Measurements from ENCODE around the gene FAM13A.

DNA sequence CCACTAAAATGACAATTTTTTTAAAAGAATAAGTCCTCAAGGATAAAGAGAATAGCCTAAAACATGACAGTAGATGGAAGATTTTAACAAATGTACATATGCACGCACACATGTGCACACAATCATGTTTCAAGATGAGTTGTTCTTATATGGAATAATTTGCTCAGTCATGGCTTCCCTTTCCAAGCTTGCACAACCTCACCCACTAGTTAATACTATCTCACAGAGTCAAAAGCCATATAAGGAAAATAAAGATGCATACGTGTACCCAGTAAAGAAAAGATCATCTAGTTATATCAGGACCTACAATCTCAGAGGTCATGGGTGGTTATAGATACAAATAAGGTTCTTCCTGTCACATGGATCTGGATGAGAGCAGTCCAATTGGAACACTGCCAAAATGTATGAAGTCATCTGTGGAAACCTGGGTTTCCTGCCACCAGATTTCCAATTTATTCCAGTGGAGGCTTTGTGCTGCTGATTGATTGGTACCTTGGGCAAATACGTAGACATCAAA, 56.1 kb downstream of the FAM13A start:
- TF ChIP-seq POLR2A (IDR thresholded peaks at IDR 0.05): no peak
- TF ChIP-seq EP300 (IDR thresholded peaks at IDR 0.05): no peak
- TF ChIP-seq, protein P1, sequence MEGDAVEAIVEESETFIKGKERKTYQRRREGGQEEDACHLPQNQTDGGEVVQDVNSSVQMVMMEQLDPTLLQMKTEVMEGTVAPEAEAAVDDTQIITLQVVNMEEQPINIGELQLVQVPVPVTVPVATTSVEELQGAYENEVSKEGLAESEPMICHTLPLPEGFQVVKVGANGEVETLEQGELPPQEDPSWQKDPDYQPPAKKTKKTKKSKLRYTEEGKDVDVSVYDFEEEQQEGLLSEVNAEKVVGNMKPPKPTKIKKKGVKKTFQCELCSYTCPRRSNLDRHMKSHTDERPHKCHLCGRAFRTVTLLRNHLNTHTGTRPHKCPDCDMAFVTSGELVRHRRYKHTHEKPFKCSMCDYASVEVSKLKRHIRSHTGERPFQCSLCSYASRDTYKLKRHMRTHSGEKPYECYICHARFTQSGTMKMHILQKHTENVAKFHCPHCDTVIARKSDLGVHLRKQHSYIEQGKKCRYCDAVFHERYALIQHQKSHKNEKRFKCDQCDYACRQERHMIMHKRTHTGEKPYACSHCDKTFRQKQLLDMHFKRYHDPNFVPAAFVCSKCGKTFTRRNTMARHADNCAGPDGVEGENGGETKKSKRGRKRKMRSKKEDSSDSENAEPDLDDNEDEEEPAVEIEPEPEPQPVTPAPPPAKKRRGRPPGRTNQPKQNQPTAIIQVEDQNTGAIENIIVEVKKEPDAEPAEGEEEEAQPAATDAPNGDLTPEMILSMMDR (IDR thresholded peaks at IDR 0.05): no peak

Data from suprapubic skin (tissue), 3 donors.